Gastrocnemius medialis (tissue), 4 donors: ENCODE measurements around the gene TEX9.

Experiments used
- POLR2A ChIP-seq, 2 donors: fragments of 450-650 bp; IDR thresholded peaks; one replicate each; pipeline ENCODE4 v1.6.1; 2017; ENCODE audit warnings: antibody characterized with exemption in 2 of 2, mild to moderate bottlenecking in 2 of 2, moderate library complexity in 2 of 2
- TF ChIP-seq, protein P1 (sequence below), 5 experiments: fragments of 450-650 bp in 3 of 5; fragments of 200-600 bp in 2 of 5; sonication (generic) in 2 of 5; IDR thresholded peaks in 4 of 5; conservative IDR thresholded peaks in 1 of 5; 1 replicate in 4 of 5; 2 replicates in 1 of 5; pipeline ENCODE4 v1.5.1; 2016 to 2019; ENCODE audit warnings: antibody characterized with exemption in 5 of 5, mild to moderate bottlenecking in 3 of 5, moderate library complexity in 3 of 5

GRCh38 chr15:56346414-56346813, 18.8 kb upstream of the TEX9 start:
- TF ChIP-seq, protein P1, sequence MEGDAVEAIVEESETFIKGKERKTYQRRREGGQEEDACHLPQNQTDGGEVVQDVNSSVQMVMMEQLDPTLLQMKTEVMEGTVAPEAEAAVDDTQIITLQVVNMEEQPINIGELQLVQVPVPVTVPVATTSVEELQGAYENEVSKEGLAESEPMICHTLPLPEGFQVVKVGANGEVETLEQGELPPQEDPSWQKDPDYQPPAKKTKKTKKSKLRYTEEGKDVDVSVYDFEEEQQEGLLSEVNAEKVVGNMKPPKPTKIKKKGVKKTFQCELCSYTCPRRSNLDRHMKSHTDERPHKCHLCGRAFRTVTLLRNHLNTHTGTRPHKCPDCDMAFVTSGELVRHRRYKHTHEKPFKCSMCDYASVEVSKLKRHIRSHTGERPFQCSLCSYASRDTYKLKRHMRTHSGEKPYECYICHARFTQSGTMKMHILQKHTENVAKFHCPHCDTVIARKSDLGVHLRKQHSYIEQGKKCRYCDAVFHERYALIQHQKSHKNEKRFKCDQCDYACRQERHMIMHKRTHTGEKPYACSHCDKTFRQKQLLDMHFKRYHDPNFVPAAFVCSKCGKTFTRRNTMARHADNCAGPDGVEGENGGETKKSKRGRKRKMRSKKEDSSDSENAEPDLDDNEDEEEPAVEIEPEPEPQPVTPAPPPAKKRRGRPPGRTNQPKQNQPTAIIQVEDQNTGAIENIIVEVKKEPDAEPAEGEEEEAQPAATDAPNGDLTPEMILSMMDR (IDR thresholded peaks at IDR 0.05 in 4 of 5, conservative IDR thresholded peaks at IDR 0.05 in 1 of 5) = no peak
- TF ChIP-seq POLR2A (IDR thresholded peaks at IDR 0.05) = no peak
